CD4-positive, alpha-beta memory T cell (primary cell): ENCODE results near the gene KIAA0753. TPM values are rescaled to one million over a fixed set of nuclear protein-coding genes. Genes with fewer than 3 reads are reported as not detected.
A peak's percentile ranks its signal among the peaks of the same experiment; 100 is the strongest.

ENCODE experiments used
- CTCF ChIA-PET: fragments of 350-600 bp; sonication (Branson Sonifier 250); formaldehyde crosslinking; loops from one replicate; lab custom pipeline; 2021; ENCODE audit warnings: inconsistent platforms; ENCODE audit not compliant: partially characterized antibody; lab: Charles Lee
- POLR2A ChIA-PET: fragments of 350-600 bp; sonication (Branson Sonifier 250); formaldehyde crosslinking; loops from one replicate; lab custom pipeline; 2021; ENCODE audit not compliant: partially characterized antibody; lab: Charles Lee
- DNase-seq, 5 donors: peaks; one replicate each; pipeline versions ENCODE4 v3.0.0 to v3.0.0-alpha.2; 2020 to 2022; ENCODE audit warnings: mixed read lengths in 1 of 5
- H3K27ac ChIP-seq: one replicate; pipeline ENCODE4 v1.7.0; 2013; ENCODE audit warnings: low read depth, low read length
- H3K27me3 ChIP-seq: 2 replicates; pipeline ENCODE4 v1.7.0; 2013; ENCODE audit warnings: mild to moderate bottlenecking, low read length, moderate library complexity; ENCODE audit not compliant: insufficient read depth
- H3K36me3 ChIP-seq: 2 replicates; pipeline ENCODE4 v1.7.0; 2013; ENCODE audit warnings: mild to moderate bottlenecking, low read length, moderate library complexity; ENCODE audit not compliant: insufficient read depth
- H3K4me1 ChIP-seq: 2 replicates; pipeline ENCODE4 v1.7.0; 2013; ENCODE audit warnings: mild to moderate bottlenecking, low read length, moderate library complexity; ENCODE audit not compliant: insufficient read depth
- H3K4me3 ChIP-seq, 2 donors: one replicate each; pipeline ENCODE4 v1.7.0; 2013; ENCODE audit warnings: low read length in 2 of 2, mild to moderate bottlenecking in 1 of 2
- H3K9me3 ChIP-seq, 2 donors: one replicate each; pipeline ENCODE4 v1.7.0; 2013; ENCODE audit warnings: low read length in 2 of 2, control low read depth in 1 of 2; ENCODE audit not compliant: control insufficient read depth in 1 of 2
- H3K27ac Mint-ChIP-seq, 7 donors: one replicate each; pipeline ENCODE4 v1.8.0; 2020 to 2021; ENCODE audit warnings: mixed read lengths in 7 of 7, mild to moderate bottlenecking in 6 of 7, inconsistent platforms in 3 of 7, moderate library complexity in 3 of 7
- H3K27me3 Mint-ChIP-seq, 2 donors: one replicate each; pipeline ENCODE4 v1.8.0; 2020 to 2021; ENCODE audit warnings: mixed read lengths in 2 of 2
- H3K36me3 Mint-ChIP-seq, 2 donors: one replicate each; pipeline ENCODE4 v1.8.0; 2020 to 2021; ENCODE audit warnings: mixed read lengths in 2 of 2, inconsistent platforms in 1 of 2, mild to moderate bottlenecking in 1 of 2
- H3K4me1 Mint-ChIP-seq, 4 donors: one replicate each; pipeline ENCODE4 v1.8.0; 2020 to 2021; ENCODE audit warnings: mixed read lengths in 4 of 4, mild to moderate bottlenecking in 1 of 4
- H3K4me3 Mint-ChIP-seq, 8 donors: one replicate each; pipeline ENCODE4 v1.8.0; 2020 to 2021; ENCODE audit warnings: mixed read lengths in 8 of 8, mild to moderate bottlenecking in 7 of 8, moderate library complexity in 6 of 8, inconsistent platforms in 3 of 8
- H3K9me3 Mint-ChIP-seq, 8 donors: one replicate each; pipeline ENCODE4 v1.8.0; 2020 to 2021; ENCODE audit warnings: mixed read lengths in 8 of 8, mild to moderate bottlenecking in 5 of 8, inconsistent platforms in 3 of 8, moderate library complexity in 1 of 8
- intact Hi-C: fragments of 100-400 bp; cut with micrococcal nuclease; formaldehyde crosslinking; loops from one replicate; pipeline ENCODE4 v1.15.1; 2023
- polyA plus RNA-seq, 2 donors: library from polyadenylated mRNA; unstranded; fragments of 300-500 nt; fragmentation: Illumina TruSeq; gene quantifications; one replicate each; pipeline ENCODE4 v1.2.3, GENCODE V29; 2021
- total RNA-seq, 2 experiments: library from RNA; stranded (reverse); gene quantifications; one replicate each; pipeline ENCODE4 v1.2.3, GENCODE V29; 2021

The KIAA0753 gene
- total RNA-seq (10 to 100 TPM; 15.6 to 18.6 TPM), polyA plus RNA-seq (1 to 10 TPM; 1.8 to 3.4 TPM)

DNA sequence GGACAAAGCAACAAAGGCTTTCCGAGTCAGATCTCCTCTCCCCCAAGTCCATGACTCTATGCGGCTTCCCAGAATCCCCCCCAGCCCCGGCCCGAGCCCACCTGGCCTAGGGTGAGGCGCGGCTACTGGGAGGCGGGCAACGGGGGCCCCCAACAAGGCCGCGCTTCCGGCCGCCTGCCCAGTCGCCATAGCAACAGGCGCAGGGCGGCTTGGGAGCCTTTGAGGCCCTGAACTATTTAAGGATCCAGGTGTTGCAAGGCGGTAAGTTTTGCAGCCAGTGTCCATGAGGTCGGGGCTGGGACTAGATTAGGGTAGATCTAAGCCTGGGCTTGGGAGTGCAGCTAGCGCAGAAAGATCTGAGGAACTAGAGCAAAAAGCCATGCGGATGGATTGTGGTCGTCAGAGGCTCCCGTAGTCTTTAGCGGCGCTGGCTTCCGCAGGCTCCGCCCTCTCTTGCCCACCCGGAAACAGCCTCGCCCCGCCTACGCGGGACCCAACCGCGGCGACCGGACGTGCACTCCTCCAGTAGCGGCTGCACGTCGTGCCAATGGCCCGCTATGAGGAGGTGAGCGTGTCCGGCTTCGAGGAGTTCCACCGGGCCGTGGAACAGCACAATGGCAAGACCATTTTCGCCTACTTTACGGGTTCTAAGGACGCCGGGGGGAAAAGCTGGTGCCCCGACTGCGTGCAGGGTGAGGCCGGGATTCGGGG, at the start of gene KIAA0753, which contains the start of gene TXNDC17:
TSS of gene KIAA0753 (minus strand) at position 176 of the 711 bp plus-strand sequence. CDS start 5,608 bp downstream, outside the sequence.
TSS of gene TXNDC17 (plus strand) at position 525 of the 711 bp plus-strand sequence. CDS start at position 548, 23 bp downstream.
- H3K27ac ChIP-seq = peak within 1 kb of the TSS; percentile 81
- intact Hi-C loops = loop anchor here (1.0 to 10.0 kb wide), 4 partner anchors 11 to 1056 kb away; partner anchors contain the start of genes C17orf100, MED31, NLRP1 and XAF1
- H3K4me3 Mint-ChIP-seq = peak within 1 kb of the TSS; percentile 95 to 98 (median 96)
- peaks cover 17 to 66% (median 42%) of the 10 kb centered on the region in 4 donors for H3K4me1 Mint-ChIP-seq
- POLR2A ChIA-PET = interaction anchor here (0.8 to 5.6 kb wide), 10 partner anchors 10 to 1607 kb away, joined by 3 to 78 read pairs (median 4); partner anchors contain the start of genes C17orf100, CTC1, MED31 and NUP88
- peak within 1 kb of the TSS; percentile 74 to 94 for H3K4me3 ChIP-seq
- H3K27me3 ChIP-seq = no peaks in the 10 kb centered on the region
- H3K36me3 ChIP-seq = peaks cover 9% of the 10 kb centered on the region
- no peaks in the 10 kb centered on the region for H3K27me3 Mint-ChIP-seq
- CTCF ChIA-PET = interaction anchor here (1.9 kb wide), 1 partner anchor 10 kb away, joined by 9 read pairs; the partner anchor contains the start of genes C17orf100 and MED31
- H3K9me3 ChIP-seq = no peaks in the 10 kb centered on the region
- peaks cover 40% of the 10 kb centered on the region for H3K4me1 ChIP-seq
- H3K27ac Mint-ChIP-seq = peak within 1 kb of the TSS; percentile 96 to 99 (median 98)
- peak; percentile 85 to 91 (median 87) for DNase-seq
- H3K36me3 Mint-ChIP-seq = peaks cover 12 to 38% of the 10 kb centered on the region in 2 donors
- no peaks in the 10 kb centered on the region for H3K9me3 Mint-ChIP-seq

DNA sequence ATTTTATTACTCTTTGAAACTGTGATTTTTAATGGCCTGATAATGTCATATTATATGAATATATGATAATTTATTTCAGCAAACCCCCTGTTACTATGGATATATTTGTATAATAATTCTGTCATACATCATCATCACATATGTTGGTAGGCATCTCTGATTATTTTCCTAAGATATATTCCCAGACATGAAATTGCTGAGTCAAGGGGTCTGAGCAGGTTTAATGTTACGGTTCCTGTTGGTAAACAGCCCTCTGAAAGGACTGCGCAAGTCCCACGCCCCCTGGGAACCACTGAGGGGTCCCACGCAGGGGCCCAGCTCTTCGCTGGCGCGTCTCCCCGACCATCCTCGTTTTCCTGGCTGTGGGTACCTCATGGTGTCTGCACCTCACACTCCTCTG, 48.4 kb upstream of the KIAA0753 start:
- no peak overlapping the region for H3K4me3 Mint-ChIP-seq
- DNase-seq = no peak
- ChIA-PET POLR2A (no interaction called here), CTCF (no interaction called here)
- Histone ChIP-seq H3K27me3 (no peaks in the 10 kb centered on the region), H3K4me1 (no peaks in the 10 kb centered on the region), H3K9me3 (no peaks in the 10 kb centered on the region), H3K36me3 (no peaks in the 10 kb centered on the region), H3K27ac (no peak overlapping the region), H3K4me3 (no peak overlapping the region)
- H3K27me3 Mint-ChIP-seq = peaks cover 18 to 39% of the 10 kb centered on the region in 2 donors
- H3K4me1 Mint-ChIP-seq = no peaks in the 10 kb centered on the region
- no peak overlapping the region for H3K27ac Mint-ChIP-seq
- intact Hi-C loops = no loop called here
- H3K36me3 Mint-ChIP-seq = peaks cover 0 to 3% of the 10 kb centered on the region in 2 donors
- H3K9me3 Mint-ChIP-seq = no peaks in the 10 kb centered on the region

DNA sequence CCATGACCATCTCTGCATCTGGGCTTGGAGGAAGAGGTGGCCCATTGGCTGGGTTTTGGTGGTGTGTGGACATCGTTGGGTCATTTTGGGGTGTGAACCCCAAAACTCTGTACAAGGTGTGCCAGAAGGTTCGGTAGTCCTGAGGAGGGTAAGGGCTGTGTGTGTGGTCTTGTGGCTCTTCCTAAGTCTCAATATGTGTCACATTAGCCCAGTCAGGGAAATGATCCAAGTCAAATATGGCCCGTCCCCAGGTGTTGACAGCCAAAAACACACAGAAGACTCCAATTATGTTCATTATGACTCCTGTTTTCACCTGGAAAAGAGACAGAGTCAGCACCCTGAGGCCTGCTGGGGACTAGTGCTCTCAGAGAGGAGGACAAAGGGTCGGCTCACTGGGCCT, 45.5 kb upstream of the KIAA0753 start:
- no peaks in the 10 kb centered on the region for H3K9me3 Mint-ChIP-seq
- CTCF ChIA-PET = no interaction called here
- no peaks in the 10 kb centered on the region for H3K4me1 Mint-ChIP-seq
- no peaks in the 10 kb centered on the region for H3K36me3 ChIP-seq
- H3K4me1 ChIP-seq = no peaks in the 10 kb centered on the region
- no peak overlapping the region for H3K27ac ChIP-seq
- no peak overlapping the region for H3K4me3 ChIP-seq
- no peaks in the 10 kb centered on the region for H3K9me3 ChIP-seq
- peaks cover 20 to 26% of the 10 kb centered on the region in 2 donors for H3K27me3 Mint-ChIP-seq
- H3K36me3 Mint-ChIP-seq = peaks cover 0 to 10% of the 10 kb centered on the region in 2 donors
- H3K27ac Mint-ChIP-seq = no peak overlapping the region
- DNase-seq = no peak
- H3K4me3 Mint-ChIP-seq = no peak overlapping the region
- POLR2A ChIA-PET = no interaction called here
- no peaks in the 10 kb centered on the region for H3K27me3 ChIP-seq
- intact Hi-C loops = no loop called here

DNA sequence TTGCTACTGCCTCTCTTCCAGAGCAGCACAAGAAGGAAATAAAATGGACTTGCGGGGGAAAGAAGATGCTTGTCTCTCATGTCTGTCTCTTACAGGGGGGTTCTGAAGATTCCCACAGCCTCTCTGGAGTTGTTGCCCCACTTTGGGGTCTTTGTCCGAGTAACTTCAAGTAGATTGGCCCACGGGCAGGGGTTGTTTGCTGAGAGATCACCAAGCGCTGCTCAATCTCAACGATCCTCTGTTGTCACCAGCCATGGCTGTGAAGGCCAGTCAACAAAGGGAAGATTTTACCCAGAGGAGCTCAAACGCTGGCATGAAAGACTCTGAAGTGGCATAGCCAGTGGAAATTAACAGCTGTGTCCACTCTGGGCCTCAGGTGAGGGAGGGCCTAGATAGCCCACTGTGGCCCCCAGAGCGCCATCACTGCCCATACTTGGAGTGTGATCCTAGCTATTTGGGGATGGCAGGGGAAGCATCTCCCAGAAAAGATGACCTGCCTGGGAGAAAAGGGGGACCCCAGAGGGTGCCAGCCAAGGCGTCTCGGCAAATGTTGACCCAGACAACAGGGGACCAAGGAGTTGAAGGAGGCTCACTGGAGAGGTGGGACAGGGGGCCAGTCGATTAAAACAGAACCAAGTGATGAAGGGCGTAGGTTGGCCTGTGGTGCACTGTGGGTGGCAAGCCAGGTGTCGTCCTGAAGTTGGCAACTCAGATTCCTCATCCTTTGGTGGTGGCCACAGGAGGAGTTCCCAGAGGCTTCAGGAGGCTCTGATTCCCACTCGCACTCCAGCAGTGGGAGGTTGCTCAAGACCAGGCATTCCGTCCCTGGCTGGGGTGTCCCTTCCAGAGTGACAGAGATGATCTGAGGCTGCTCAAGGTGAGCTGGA, 44.6 kb upstream of the KIAA0753 start:
- Histone ChIP-seq H3K27ac (no peak overlapping the region), H3K4me1 (no peaks in the 10 kb centered on the region), H3K4me3 (no peak overlapping the region), H3K9me3 (no peaks in the 10 kb centered on the region), H3K27me3 (no peaks in the 10 kb centered on the region), H3K36me3 (no peaks in the 10 kb centered on the region)
- Mint-ChIP-seq H3K4me1 (no peaks in the 10 kb centered on the region), H3K9me3 (no peaks in the 10 kb centered on the region), H3K4me3 (no peak overlapping the region), H3K27me3 (peaks cover 19 to 22% of the 10 kb centered on the region in 2 donors), H3K27ac (no peak overlapping the region), H3K36me3 (peaks cover 0 to 10% of the 10 kb centered on the region in 2 donors)
- CTCF ChIA-PET = interaction anchor here (0.9 kb wide), 1 partner anchor 158 kb away, joined by 3 read pairs; no protein-coding TSS in a partner anchor
- POLR2A ChIA-PET = no interaction called here
- no peak for DNase-seq
- intact Hi-C loops = no loop called here

- Histone ChIP-seq H3K27me3 (no peaks in the 10 kb centered on the region), H3K4me3 (no peak overlapping the region), H3K27ac (no peak overlapping the region), H3K36me3 (no peaks in the 10 kb centered on the region), H3K9me3 (no peaks in the 10 kb centered on the region), H3K4me1 (no peaks in the 10 kb centered on the region)
- H3K27me3 Mint-ChIP-seq = peaks cover 19 to 22% of the 10 kb centered on the region in 2 donors
- intact Hi-C loops = no loop called here
- H3K27ac Mint-ChIP-seq = no peak overlapping the region
- no peaks in the 10 kb centered on the region for H3K4me1 Mint-ChIP-seq
- H3K4me3 Mint-ChIP-seq = no peak overlapping the region
- peaks cover 0 to 10% of the 10 kb centered on the region in 2 donors for H3K36me3 Mint-ChIP-seq
- CTCF ChIA-PET = interaction anchor here (0.9 kb wide), 1 partner anchor 159 kb away, joined by 3 read pairs; no protein-coding TSS in a partner anchor
- DNase-seq = no peak
- H3K9me3 Mint-ChIP-seq = no peaks in the 10 kb centered on the region
- POLR2A ChIA-PET = no interaction called here
These were observed 43.9 kb upstream of the KIAA0753 start for GRCh38 chr17:6684460-6684783.

DNA sequence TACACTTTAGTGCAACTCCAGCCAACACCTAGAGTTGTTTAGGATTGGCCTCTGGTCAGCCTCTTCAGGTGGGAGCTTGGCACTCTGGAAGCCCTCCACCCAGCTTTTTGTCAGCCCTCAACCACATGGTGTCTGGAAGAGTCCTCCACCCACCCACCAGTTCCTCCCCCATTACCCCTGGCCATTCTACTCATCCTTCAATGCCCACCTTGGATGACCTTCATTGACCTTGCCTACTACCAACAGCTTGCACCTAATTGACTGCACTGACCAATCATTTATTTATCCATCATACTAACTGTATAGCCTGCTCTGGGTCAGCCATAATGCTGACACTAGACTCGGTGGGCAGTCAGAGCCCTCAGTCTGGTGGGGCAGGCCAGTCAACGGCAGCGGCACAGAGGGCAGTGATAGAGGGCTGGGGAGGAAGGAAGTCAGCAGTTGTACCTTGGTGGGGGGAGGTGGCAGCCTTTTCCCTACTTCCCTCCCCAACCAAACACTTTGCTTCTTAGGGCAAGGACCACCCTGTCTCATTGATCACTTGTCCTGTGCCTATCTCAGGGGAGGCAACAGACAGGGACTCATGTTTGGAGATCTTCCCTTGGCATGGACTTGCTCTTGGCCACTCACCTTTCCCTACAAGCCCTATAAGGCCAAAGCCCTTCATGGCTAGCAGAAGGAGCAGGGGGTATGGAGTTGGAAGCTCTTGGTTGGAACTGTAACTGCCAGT, 43.4 kb upstream of the KIAA0753 start:
- Mint-ChIP-seq H3K9me3 (no peaks in the 10 kb centered on the region), H3K4me3 (peak overlapping the region in 1 of 8 donors; percentile 6), H3K27me3 (peaks cover 21 to 22% of the 10 kb centered on the region in 2 donors), H3K27ac (no peak overlapping the region), H3K4me1 (no peaks in the 10 kb centered on the region), H3K36me3 (peaks cover 0 to 10% of the 10 kb centered on the region in 2 donors)
- Histone ChIP-seq H3K36me3 (no peaks in the 10 kb centered on the region), H3K4me1 (no peaks in the 10 kb centered on the region), H3K4me3 (no peak overlapping the region), H3K9me3 (no peaks in the 10 kb centered on the region), H3K27me3 (no peaks in the 10 kb centered on the region), H3K27ac (no peak overlapping the region)
- no peak for DNase-seq
- intact Hi-C loops = no loop called here
- POLR2A ChIA-PET = no interaction called here
- CTCF ChIA-PET = interaction anchor here (0.9 kb wide), 1 partner anchor 160 kb away, joined by 3 read pairs; no protein-coding TSS in a partner anchor
